ENCODE measurements around the gene SPRN. TPM values are rescaled to one million over a fixed set of nuclear protein-coding genes. Genes with fewer than 3 reads are reported as not detected.

Gene SPRN
- total and polyA plus RNA-seq, 2 experiments from 2014 or later, result 0.31 TPM

DNA sequence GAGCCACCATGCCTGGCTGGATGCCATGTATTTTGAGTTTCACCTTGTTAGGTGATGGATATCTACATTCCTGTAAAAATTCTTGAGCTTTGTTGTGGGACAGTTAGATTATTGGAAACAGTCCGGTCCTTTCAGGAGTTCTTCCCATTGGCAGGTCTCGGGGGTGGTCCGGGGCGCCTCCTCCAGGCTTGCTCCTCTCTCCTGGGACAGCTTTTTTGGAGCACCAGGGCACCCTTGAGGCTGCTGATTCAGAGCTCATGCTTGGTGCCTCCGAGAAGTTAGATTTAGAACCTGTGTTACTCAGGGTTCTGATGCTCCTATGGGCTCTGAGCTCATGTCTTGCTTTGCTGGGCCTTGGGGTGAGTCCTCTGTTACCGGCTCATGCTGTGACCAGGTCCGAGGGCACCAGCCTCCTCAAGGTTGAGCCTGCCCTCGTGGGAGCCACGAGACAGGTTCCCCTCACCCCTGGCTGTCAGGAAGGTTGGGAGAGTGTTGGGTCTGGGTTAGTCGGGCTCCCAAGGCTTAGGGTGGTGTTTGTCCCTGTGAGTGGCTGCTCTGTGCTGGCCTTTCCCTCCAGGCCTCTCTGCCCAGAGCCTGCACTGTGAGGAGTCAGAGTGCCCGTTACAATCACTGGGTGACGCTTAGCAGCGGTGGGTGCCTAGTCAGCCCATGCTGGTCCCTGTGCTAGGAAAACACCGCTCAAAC lies 6.0 kb downstream of the SPRN start (continued):
- TF ChIP-seq ZNF462 (CRISPR knock-in tag; IDR thresholded peaks at IDR 0.05), result no peak
- TF ChIP-seq ZNF114 (CRISPR knock-in tag; IDR thresholded peaks at IDR 0.05), result no peak
- TF ChIP-seq JUNB (IDR thresholded peaks at IDR 0.05; ENCODE audit: unreplicated experiment), result no peak
- TF ChIP-seq EZH2phosphoT487 (IDR thresholded peaks at IDR 0.05; ENCODE audit: unreplicated experiment), result no peak
- TF ChIP-seq STAT1 (IDR thresholded peaks at IDR 0.05; ENCODE audit: unreplicated experiment), result no peak
- TF ChIP-seq ETS1 (IDR thresholded peaks at IDR 0.05), result no peak
- no peak for TF ChIP-seq ZNF331 (CRISPR knock-in tag; IDR thresholded peaks at IDR 0.05; ENCODE audit: low read depth)
- no peak for TF ChIP-seq CTCF (conservative IDR thresholded peaks at IDR 0.05; ENCODE audit: low read depth in 2 of 2)

Measured in GM23338 (cell line).